Measurements from ENCODE around the gene CFAP97D1.
"Not testable (repeated sequence)": the region's sequence is repeated elsewhere in the genome, so short reads cannot be mapped to it uniquely, and the experiment has no call there.

The CFAP97D1 gene

GRCh38 chr17:43792668-43793067, 12.4 kb downstream of the CFAP97D1 start:
- not testable (repeated sequence) for DNase-seq (ENCODE audit: extremely low read depth in 1 of 2, low read depth in 1 of 2)

- not testable (repeated sequence) for DNase-seq (ENCODE audit: extremely low read depth in 1 of 2, low read depth in 1 of 2)
Observed at GRCh38 chr17:43798024-43798423, 17.8 kb downstream of the CFAP97D1 start.

DNA sequence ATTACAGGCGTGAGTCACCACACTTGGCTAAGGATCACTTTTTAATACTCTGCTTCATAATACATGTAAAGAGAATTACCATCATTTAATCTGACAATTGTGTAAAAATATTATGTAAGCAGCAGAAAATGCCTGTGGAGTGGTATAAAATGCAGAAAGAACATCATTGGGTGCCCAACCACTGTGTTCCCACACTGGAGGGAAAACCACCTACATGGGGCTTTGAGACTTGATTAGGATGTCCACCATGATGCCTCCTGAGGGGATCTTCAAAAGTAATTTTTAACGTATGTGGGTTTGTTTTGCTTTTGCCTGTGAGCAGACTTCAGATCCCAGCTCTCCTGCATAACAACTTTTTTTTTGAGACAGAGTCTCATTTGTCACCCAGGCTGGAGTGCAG, 18.8 kb downstream of the CFAP97D1 start:
- DNase-seq (ENCODE audit: extremely low read depth in 1 of 2, low read depth in 1 of 2), result no peak

DNA sequence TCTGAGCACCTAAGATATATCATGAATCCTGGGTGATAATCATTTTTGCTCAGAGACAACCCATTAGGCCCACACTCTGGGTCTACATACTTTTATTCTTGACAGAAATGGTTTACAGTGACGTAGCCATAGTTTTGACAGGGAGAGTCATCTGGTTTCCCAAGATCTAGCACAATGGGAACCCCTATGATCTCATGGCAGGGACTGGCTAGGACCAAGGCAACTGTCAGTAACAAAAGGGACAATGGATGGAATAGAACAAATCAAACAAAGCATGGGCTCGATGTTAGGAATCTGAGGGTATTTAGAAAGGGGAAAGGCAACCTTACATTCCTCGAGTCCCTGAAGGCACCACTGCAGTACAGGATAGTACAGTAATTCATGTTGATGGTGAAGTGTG, 20.5 kb downstream of the CFAP97D1 start:
- no peak for DNase-seq (ENCODE audit: extremely low read depth in 1 of 2, low read depth in 1 of 2)

- DNase-seq (ENCODE audit: extremely low read depth in 1 of 2, low read depth in 1 of 2), result no peak
Observed at GRCh38 chr17:43801844-43802243, 21.6 kb downstream of the CFAP97D1 start.

- DNase-seq (ENCODE audit: extremely low read depth in 1 of 2, low read depth in 1 of 2), result no peak
Observed at GRCh38 chr17:43803758-43804157, 23.5 kb downstream of the CFAP97D1 start.

- DNase-seq (ENCODE audit: extremely low read depth in 1 of 2, low read depth in 1 of 2), result no peak
Observed at GRCh38 chr17:43805117-43805516, 24.9 kb downstream of the CFAP97D1 start.

DNA sequence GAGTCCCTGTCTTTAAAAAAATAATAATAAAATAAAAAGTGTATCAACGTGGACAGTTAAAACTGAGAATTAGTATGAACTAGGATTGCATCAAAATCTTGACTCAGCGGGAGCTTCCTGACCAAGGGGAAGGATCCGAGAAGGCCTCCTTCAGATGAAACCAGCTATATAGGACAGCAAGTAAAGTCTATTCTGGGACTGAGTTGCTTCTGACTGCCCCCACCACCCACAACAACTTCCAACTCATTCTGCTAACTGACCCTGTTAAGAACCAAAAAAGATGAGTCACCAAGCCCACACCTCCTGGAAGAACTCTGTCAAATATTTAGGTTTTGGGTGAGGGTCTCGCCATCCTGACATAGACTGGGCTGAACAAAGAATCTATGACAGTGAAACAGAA, 27.8 kb downstream of the CFAP97D1 start:
- no peak for DNase-seq (ENCODE audit: extremely low read depth in 1 of 2, low read depth in 1 of 2)

- no peak for DNase-seq (ENCODE audit: extremely low read depth in 1 of 2, low read depth in 1 of 2)
Observed at GRCh38 chr17:43809121-43809520, 28.9 kb downstream of the CFAP97D1 start.

DNA sequence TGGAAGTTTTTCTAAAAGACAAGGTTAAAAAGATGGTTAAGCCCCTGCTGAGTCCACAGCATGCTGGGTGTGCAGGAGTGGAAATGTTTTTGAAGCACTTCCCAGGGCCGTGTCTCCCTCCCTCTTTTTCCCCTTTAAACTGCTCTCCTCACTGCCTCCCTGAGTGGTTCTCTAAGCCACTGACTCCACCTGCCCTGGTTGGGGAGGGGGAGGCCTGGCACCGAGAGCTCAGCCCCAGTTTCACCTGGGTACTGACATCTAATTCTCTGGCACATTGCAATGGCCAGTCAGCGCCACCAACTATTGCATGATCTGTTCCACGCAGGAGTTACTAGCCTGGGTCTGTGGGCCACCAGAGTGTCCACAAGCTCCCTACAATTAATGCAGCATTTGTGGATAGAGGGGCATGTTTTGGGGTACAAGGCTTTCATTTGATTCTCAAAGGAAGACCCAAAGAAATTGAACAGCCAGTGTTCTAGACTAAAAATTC, 30.0 kb downstream of the CFAP97D1 start:
- no peak for DNase-seq (ENCODE audit: extremely low read depth in 1 of 2, low read depth in 1 of 2)

- DNase-seq (ENCODE audit: extremely low read depth in 1 of 2, low read depth in 1 of 2), result no peak
Observed at GRCh38 chr17:43810823-43811222, 30.6 kb downstream of the CFAP97D1 start.

GRCh38 chr17:43812396-43813265, 32.4 kb downstream of the CFAP97D1 start:
- DNase-seq (ENCODE audit: extremely low read depth in 1 of 2, low read depth in 1 of 2), result no peak

GRCh38 chr17:43813386-43813785, 33.2 kb downstream of the CFAP97D1 start:
- DNase-seq (ENCODE audit: extremely low read depth in 1 of 2, low read depth in 1 of 2), result no peak

DNA sequence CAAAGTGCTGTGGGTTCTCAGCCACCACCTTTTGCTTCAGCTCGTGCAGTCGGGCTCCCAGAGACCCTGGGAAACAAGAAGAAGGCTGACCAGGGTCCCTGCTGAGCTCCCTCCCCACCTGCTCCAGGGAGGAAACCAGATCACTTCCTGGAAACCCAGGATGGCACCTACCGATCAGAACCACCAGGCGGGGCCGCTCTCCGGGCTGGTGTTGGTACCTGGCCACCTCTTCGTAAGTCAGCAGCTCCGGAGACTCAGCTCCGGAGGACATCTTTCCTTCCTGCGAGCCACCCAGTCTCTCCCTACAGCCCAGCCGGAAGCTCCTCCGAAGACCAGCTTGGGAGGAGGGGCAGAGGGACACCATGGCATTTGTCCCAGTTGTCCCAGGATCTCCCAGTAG, 33.8 kb downstream of the CFAP97D1 start:
- no peak for DNase-seq (ENCODE audit: extremely low read depth in 1 of 2, low read depth in 1 of 2)

DNA sequence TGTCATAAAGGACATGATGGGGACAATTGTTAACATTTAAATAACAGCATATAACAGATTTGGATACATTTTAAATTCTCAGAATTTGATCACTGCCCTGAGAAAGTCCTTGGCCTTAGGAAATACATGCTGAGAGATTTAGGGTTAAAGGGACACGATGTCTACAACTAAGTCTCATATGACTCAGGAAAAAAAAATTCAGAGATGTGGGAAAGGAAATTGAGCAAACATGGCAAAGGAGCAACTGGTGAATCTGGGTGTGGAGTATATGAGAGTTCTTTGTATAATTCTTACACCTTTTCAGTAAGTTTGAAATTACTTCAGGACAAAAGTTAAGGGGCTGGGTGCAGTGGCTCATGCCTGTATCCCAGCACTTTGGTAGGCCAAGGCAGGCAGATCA, 34.5 kb downstream of the CFAP97D1 start:
- DNase-seq (ENCODE audit: extremely low read depth in 1 of 2, low read depth in 1 of 2), result no peak

DNA sequence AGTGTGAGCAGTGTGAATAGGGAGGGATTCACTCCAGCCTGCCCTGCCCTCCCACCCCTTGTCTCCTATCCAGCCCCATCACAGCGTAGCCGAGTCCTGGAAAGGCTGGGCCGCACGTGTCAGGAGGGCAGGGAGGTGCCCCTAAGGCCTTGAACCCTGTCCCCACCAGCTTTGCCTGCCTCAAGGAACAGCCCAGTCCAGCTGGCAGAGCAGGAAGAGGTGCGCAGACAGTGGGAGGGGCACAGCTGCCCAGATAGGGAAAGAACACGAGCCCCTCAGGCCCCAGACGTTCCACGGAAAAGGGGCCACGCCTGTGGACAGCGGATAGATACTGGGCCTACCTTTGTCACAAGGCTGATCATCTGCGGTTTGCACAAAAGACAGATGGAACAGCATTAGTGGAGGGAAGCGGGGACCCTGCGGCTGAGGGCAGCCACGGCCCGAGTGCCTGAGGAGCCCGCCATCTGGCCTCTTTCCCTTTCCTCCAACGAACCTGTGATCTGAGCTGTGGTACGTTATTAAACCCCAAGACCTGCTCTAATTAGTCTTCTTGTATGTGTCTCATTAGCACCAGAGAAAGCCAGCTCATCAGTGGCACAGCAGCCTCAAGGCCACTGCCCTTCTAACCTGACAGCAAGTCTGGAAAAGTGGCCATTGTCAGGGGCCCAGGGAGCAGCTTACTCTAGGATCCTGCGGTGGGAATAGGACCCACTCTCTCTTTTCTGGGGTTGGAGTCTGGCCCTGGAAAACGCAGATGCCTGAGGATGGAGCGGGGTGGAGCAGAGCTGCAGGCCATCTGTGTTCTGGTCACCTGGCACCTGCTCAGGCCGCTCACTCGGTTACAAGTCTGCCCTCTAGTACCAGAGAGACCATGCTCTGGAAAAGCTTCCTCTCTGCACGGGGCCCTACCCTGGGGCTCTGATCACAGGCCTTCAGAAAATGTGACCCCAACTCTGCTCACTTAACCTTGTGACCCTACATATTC, 36.4 kb downstream of the CFAP97D1 start:
- no peak for DNase-seq (ENCODE audit: extremely low read depth in 1 of 2, low read depth in 1 of 2)

- no peak for DNase-seq (ENCODE audit: extremely low read depth in 1 of 2, low read depth in 1 of 2)
Observed at GRCh38 chr17:43817826-43818225, 37.6 kb downstream of the CFAP97D1 start.

- DNase-seq (ENCODE audit: extremely low read depth in 1 of 2, low read depth in 1 of 2), result no peak
Observed at GRCh38 chr17:43818966-43819365, 38.7 kb downstream of the CFAP97D1 start.

GRCh38 chr17:43820759-43821158, 40.5 kb downstream of the CFAP97D1 start:
- no peak for DNase-seq (ENCODE audit: extremely low read depth in 1 of 2, low read depth in 1 of 2)

DNA sequence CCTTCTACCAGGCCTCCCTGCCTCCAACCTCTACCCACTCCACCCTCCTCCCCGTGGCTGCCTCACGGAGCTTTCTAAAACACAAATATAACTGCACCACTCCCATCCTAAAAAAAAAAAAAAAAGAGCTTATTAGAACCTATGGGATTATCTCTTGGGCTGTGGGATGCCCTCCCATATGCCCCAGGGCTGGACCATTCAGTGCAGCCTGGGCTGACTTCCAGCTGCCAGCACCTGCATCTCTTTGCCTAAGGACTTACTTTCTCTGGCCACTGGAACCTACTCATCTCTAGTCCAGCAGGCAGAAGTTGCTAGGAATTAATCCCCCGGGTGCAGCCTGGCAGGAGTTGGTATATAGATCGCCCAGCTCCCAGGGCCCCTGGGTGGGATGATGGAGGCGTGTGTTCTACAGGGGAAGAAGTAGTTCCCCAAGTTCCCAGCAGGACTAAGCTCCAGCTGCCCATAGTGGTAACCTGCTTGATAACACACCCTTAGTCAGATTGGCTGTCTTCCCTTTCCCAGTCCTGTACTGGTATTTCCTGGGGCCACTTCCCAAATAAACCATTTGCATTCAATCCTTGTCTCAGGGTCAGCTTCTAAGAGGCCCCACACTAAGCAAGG, 42.4 kb downstream of the CFAP97D1 start:
- no peak for DNase-seq (ENCODE audit: extremely low read depth in 1 of 2, low read depth in 1 of 2)
